ENCODE data around the gene SUSD3. TPM values are rescaled to one million over a fixed set of nuclear protein-coding genes. Genes with fewer than 3 reads are reported as not detected.

The SUSD3 gene
- total and polyA plus RNA-seq, 7 experiments from 2014 or later: 62.8 to 315 (median 78.8) TPM

- H3K4me1 Mint-ChIP-seq: peaks cover 13 to 58% (median 43%) of the 10 kb centered on the region in 7 donors
- H3K27me3 Mint-ChIP-seq: no peaks in the 10 kb centered on the region
- H3K9me3 Mint-ChIP-seq: peaks cover 0 to 5% (median 0%) of the 10 kb centered on the region in 11 donors
- CTCF ChIA-PET: interaction anchor here (0.6 to 1.6 kb wide), 4 partner anchors 14 to 124 kb away, joined by 3 to 6 read pairs (median 4); no protein-coding TSS in a partner anchor
- DNase-seq (peak in 1 of 9 donors; percentile 16), ATAC-seq (no peak)
- Histone ChIP-seq H3K9me3 (ENCODE audit: control insufficient read depth in 2 of 3, low read length in 3 of 3) (no peaks in the 10 kb centered on the region), H3K27me3 (ENCODE audit: control insufficient read depth in 2 of 2, insufficient read depth in 2 of 2, low read length in 2 of 2) (no peaks in the 10 kb centered on the region), H3K4me3 (ENCODE audit: low read length) (no peak overlapping the region), H3K4me1 (ENCODE audit: control insufficient read depth in 2 of 2, insufficient read depth in 2 of 2, low read length in 2 of 2) (peaks cover 18 to 31% of the 10 kb centered on the region in 2 donors), H3K27ac (ENCODE audit: low read depth, low read length) (no peak overlapping the region), H3K36me3 (ENCODE audit: control insufficient read depth in 2 of 3, insufficient read depth in 3 of 3, low read length in 3 of 3) (peaks cover 0 to 93% (median 42%) of the 10 kb centered on the region in 3 experiments)
- H3K36me3 Mint-ChIP-seq: peaks cover 11 to 57% (median 41%) of the 10 kb centered on the region in 5 donors
- no peak overlapping the region for H3K4me3 Mint-ChIP-seq
- POLR2A ChIA-PET: interaction anchor here (0.6 to 3.8 kb wide), 9 partner anchors 9 to 129 kb away, joined by 3 to 22 read pairs (median 5); no protein-coding TSS in a partner anchor
- H3K27ac Mint-ChIP-seq: peak overlapping the region; percentile 19 to 98 (median 64)
- intact Hi-C loops (cut with micrococcal nuclease): no loop called here
Measured at GRCh38 chr9:93081081-93081529, 22.6 kb downstream of the SUSD3 start.

- DNase-seq (peak in 1 of 9 donors; percentile 19), ATAC-seq (no peak)
- peaks cover 0 to 93% (median 40%) of the 10 kb centered on the region in 3 experiments for H3K36me3 ChIP-seq (ENCODE audit: control insufficient read depth in 2 of 3, insufficient read depth in 3 of 3, low read length in 3 of 3)
- intact Hi-C loops (cut with micrococcal nuclease): loop anchor here in 1 of 2 donors (2.0 kb wide), 1 partner anchor 17 kb away; no protein-coding TSS in a partner anchor
- no peaks in the 10 kb centered on the region for H3K27me3 Mint-ChIP-seq
- ChIA-PET POLR2A (interaction anchor here (0.6 to 3.8 kb wide), 12 partner anchors 10 to 129 kb away, joined by 3 to 22 read pairs (median 5); no protein-coding TSS in a partner anchor), CTCF (interaction anchor here (1.5 to 1.8 kb wide), 3 partner anchors 13 to 56 kb away, joined by 5 to 6 read pairs (median 6); no protein-coding TSS in a partner anchor)
- no peaks in the 10 kb centered on the region for H3K9me3 ChIP-seq (ENCODE audit: control insufficient read depth in 2 of 3, low read length in 3 of 3)
- peaks cover 14 to 56% (median 44%) of the 10 kb centered on the region in 5 donors for H3K36me3 Mint-ChIP-seq
- H3K9me3 Mint-ChIP-seq: peaks cover 0 to 5% (median 0%) of the 10 kb centered on the region in 11 donors
- peaks cover 10 to 56% (median 39%) of the 10 kb centered on the region in 7 donors for H3K4me1 Mint-ChIP-seq
- H3K27me3 ChIP-seq (ENCODE audit: control insufficient read depth in 2 of 2, insufficient read depth in 2 of 2, low read length in 2 of 2): no peaks in the 10 kb centered on the region
- no peak overlapping the region for H3K4me3 ChIP-seq (ENCODE audit: low read length)
- no peak overlapping the region for H3K4me3 Mint-ChIP-seq
- peaks cover 18 to 31% of the 10 kb centered on the region in 2 donors for H3K4me1 ChIP-seq (ENCODE audit: control insufficient read depth in 2 of 2, insufficient read depth in 2 of 2, low read length in 2 of 2)
- no peak overlapping the region for H3K27ac ChIP-seq (ENCODE audit: low read depth, low read length)
- peak overlapping the region; percentile 42 to 98 (median 65) for H3K27ac Mint-ChIP-seq
Measured at GRCh38 chr9:93081931-93082330, 23.4 kb downstream of the SUSD3 start.

- Histone ChIP-seq H3K9me3 (ENCODE audit: control insufficient read depth in 2 of 3, low read length in 3 of 3) (no peaks in the 10 kb centered on the region), H3K27ac (ENCODE audit: low read depth, low read length) (peak overlapping the region; percentile 68), H3K27me3 (ENCODE audit: control insufficient read depth in 2 of 2, insufficient read depth in 2 of 2, low read length in 2 of 2) (no peaks in the 10 kb centered on the region), H3K4me3 (ENCODE audit: low read length) (no peak overlapping the region), H3K4me1 (ENCODE audit: control insufficient read depth in 2 of 2, insufficient read depth in 2 of 2, low read length in 2 of 2) (peaks cover 18 to 25% of the 10 kb centered on the region in 2 donors), H3K36me3 (ENCODE audit: control insufficient read depth in 2 of 3, insufficient read depth in 3 of 3, low read length in 3 of 3) (peaks cover 0 to 91% (median 42%) of the 10 kb centered on the region in 3 experiments)
- Mint-ChIP-seq H3K36me3 (peaks cover 14 to 51% (median 37%) of the 10 kb centered on the region in 5 donors), H3K4me1 (peaks cover 10 to 47% (median 31%) of the 10 kb centered on the region in 7 donors), H3K27ac (peak overlapping the region; percentile 49 to 98 (median 95)), H3K9me3 (peaks cover 0 to 5% (median 0%) of the 10 kb centered on the region in 11 donors), H3K27me3 (no peaks in the 10 kb centered on the region), H3K4me3 (peak overlapping the region in 7 of 10 donors; percentile 1 to 65 (median 57))
- ChIA-PET POLR2A (interaction anchor here (0.6 to 3.8 kb wide), 6 partner anchors 9 to 204 kb away, joined by 3 to 22 read pairs (median 4); no protein-coding TSS in a partner anchor), CTCF (interaction anchor here (1.8 kb wide), 1 partner anchor 12 kb away, joined by 5 read pairs; no protein-coding TSS in a partner anchor)
- intact Hi-C loops (cut with micrococcal nuclease): loop anchor here (1.0 to 2.0 kb wide), 3 partner anchors 12 to 19 kb away; no protein-coding TSS in a partner anchor
- DNase-seq (peak in 1 of 9 donors; percentile 25), ATAC-seq (peak; percentile 36)
Measured at GRCh38 chr9:93082841-93083411, 24.4 kb downstream of the SUSD3 start.

GRCh38 chr9:93083592-93084470, 25.3 kb downstream of the SUSD3 start:
- ChIA-PET CTCF (interaction anchor here (1.8 kb wide), 1 partner anchor 11 kb away, joined by 5 read pairs; no protein-coding TSS in a partner anchor), POLR2A (interaction anchor here (0.6 to 3.8 kb wide), 8 partner anchors 8 to 205 kb away, joined by 3 to 22 read pairs (median 6); no protein-coding TSS in a partner anchor)
- Mint-ChIP-seq H3K9me3 (peaks cover 0 to 7% (median 0%) of the 10 kb centered on the region in 11 donors), H3K27ac (peak overlapping the region; percentile 86 to 98 (median 95)), H3K4me3 (peak overlapping the region; percentile 41 to 80 (median 62)), H3K4me1 (peaks cover 14 to 46% (median 35%) of the 10 kb centered on the region in 7 donors), H3K36me3 (peaks cover 14 to 57% (median 37%) of the 10 kb centered on the region in 5 donors), H3K27me3 (no peaks in the 10 kb centered on the region)
- ATAC-seq (peak; percentile 47), DNase-seq (peak in 1 of 9 donors; percentile 31)
- H3K4me1 ChIP-seq (ENCODE audit: control insufficient read depth in 2 of 2, insufficient read depth in 2 of 2, low read length in 2 of 2): peaks cover 18 to 25% of the 10 kb centered on the region in 2 donors
- H3K27me3 ChIP-seq (ENCODE audit: control insufficient read depth in 2 of 2, insufficient read depth in 2 of 2, low read length in 2 of 2): no peaks in the 10 kb centered on the region
- intact Hi-C loops (cut with micrococcal nuclease): loop anchor here (1.0 to 2.0 kb wide), 3 partner anchors 11 to 20 kb away; no protein-coding TSS in a partner anchor
- H3K27ac ChIP-seq (ENCODE audit: low read depth, low read length): peak overlapping the region; percentile 68
- peaks cover 0 to 92% (median 42%) of the 10 kb centered on the region in 3 experiments for H3K36me3 ChIP-seq (ENCODE audit: control insufficient read depth in 2 of 3, insufficient read depth in 3 of 3, low read length in 3 of 3)
- no peak overlapping the region for H3K4me3 ChIP-seq (ENCODE audit: low read length)
- no peaks in the 10 kb centered on the region for H3K9me3 ChIP-seq (ENCODE audit: control insufficient read depth in 2 of 3, low read length in 3 of 3)

- no peak for ATAC-seq
- ChIA-PET POLR2A (interaction anchor here (0.6 to 3.1 kb wide), 6 partner anchors 8 to 27 kb away, joined by 3 to 14 read pairs (median 6); no protein-coding TSS in a partner anchor), CTCF (no interaction called here)
- H3K27ac ChIP-seq (ENCODE audit: low read depth, low read length): peak overlapping the region; percentile 68
- no peaks in the 10 kb centered on the region for H3K27me3 Mint-ChIP-seq
- H3K4me3 Mint-ChIP-seq: no peak overlapping the region
- DNase-seq: peak in 1 of 9 donors; percentile 17
- peak overlapping the region in 4 of 9 donors; percentile 14 to 98 (median 60) for H3K27ac Mint-ChIP-seq
- no peaks in the 10 kb centered on the region for H3K27me3 ChIP-seq (ENCODE audit: control insufficient read depth in 2 of 2, insufficient read depth in 2 of 2, low read length in 2 of 2)
- peaks cover 0 to 85% (median 42%) of the 10 kb centered on the region in 3 experiments for H3K36me3 ChIP-seq (ENCODE audit: control insufficient read depth in 2 of 3, insufficient read depth in 3 of 3, low read length in 3 of 3)
- H3K9me3 ChIP-seq (ENCODE audit: control insufficient read depth in 2 of 3, low read length in 3 of 3): no peaks in the 10 kb centered on the region
- peaks cover 14 to 62% (median 44%) of the 10 kb centered on the region in 5 donors for H3K36me3 Mint-ChIP-seq
- H3K4me1 Mint-ChIP-seq: peaks cover 14 to 46% (median 40%) of the 10 kb centered on the region in 7 donors
- H3K9me3 Mint-ChIP-seq: peaks cover 0 to 7% (median 0%) of the 10 kb centered on the region in 11 donors
- H3K4me3 ChIP-seq (ENCODE audit: low read length): no peak overlapping the region
- intact Hi-C loops (cut with micrococcal nuclease): no loop called here
- peaks cover 18 to 25% of the 10 kb centered on the region in 2 donors for H3K4me1 ChIP-seq (ENCODE audit: control insufficient read depth in 2 of 2, insufficient read depth in 2 of 2, low read length in 2 of 2)
Measured at GRCh38 chr9:93084471-93084881, 26.0 kb downstream of the SUSD3 start.

All from naive thymus-derived CD4-positive, alpha-beta T cell (primary cell).